ENCODE data around the gene MRC2.

DNA sequence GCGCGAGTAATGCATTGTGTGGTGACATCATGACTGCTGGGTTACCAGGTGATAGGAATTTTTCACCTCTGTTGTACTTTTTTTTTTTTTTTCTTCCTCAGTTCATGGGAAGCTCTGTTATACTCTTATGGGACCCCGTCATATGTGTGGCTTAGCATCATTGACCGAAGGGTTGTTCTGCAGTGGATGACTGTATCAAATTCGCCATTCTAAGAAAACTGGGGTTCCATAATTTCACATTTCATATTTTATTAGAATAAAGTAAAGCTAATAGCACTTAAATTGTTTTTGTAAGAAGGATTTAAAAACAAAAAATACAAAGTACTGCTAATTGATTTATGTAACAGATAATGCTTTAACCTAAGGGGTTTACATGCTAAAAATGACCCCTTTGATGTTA, 32.0 kb upstream of the MRC2 start:
- TF ChIP-seq SIN3A (IDR thresholded peaks at IDR 0.05; ENCODE audit: borderline replicate concordance, insufficient read depth, low read length) = no peak
- no peak for TF ChIP-seq POLR2AphosphoS5 (IDR thresholded peaks at IDR 0.05; ENCODE audit: low read depth, low read length)
- TF ChIP-seq, protein P1, sequence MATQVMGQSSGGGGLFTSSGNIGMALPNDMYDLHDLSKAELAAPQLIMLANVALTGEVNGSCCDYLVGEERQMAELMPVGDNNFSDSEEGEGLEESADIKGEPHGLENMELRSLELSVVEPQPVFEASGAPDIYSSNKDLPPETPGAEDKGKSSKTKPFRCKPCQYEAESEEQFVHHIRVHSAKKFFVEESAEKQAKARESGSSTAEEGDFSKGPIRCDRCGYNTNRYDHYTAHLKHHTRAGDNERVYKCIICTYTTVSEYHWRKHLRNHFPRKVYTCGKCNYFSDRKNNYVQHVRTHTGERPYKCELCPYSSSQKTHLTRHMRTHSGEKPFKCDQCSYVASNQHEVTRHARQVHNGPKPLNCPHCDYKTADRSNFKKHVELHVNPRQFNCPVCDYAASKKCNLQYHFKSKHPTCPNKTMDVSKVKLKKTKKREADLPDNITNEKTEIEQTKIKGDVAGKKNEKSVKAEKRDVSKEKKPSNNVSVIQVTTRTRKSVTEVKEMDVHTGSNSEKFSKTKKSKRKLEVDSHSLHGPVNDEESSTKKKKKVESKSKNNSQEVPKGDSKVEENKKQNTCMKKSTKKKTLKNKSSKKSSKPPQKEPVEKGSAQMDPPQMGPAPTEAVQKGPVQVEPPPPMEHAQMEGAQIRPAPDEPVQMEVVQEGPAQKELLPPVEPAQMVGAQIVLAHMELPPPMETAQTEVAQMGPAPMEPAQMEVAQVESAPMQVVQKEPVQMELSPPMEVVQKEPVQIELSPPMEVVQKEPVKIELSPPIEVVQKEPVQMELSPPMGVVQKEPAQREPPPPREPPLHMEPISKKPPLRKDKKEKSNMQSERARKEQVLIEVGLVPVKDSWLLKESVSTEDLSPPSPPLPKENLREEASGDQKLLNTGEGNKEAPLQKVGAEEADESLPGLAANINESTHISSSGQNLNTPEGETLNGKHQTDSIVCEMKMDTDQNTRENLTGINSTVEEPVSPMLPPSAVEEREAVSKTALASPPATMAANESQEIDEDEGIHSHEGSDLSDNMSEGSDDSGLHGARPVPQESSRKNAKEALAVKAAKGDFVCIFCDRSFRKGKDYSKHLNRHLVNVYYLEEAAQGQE (IDR thresholded peaks at IDR 0.05; ENCODE audit: insufficient read depth in 1 of 2, low read depth in 2 of 2, low read length in 2 of 2) = no peak
- no peak for TF ChIP-seq TAF1 (IDR thresholded peaks at IDR 0.05; ENCODE audit: borderline replicate concordance, insufficient read depth, low read length)
- no peak for TF ChIP-seq FOXP2 (optimal IDR thresholded peaks at IDR 0.05; ENCODE audit: borderline replicate concordance, extremely low read depth, extremely low read length, insufficient read depth)

Measured in PFSK-1 (cell line).